CD4-positive, alpha-beta T cell (primary cell): ENCODE measurements around the gene TMEM217. TPM values are rescaled to one million over a fixed set of nuclear protein-coding genes. Genes with fewer than 3 reads are reported as not detected.

Source experiments
- ATAC-seq: fragments of 200-7000 bp; cut with Tn5 transposase; one replicate; pipeline ENCODE4 v1.10.0; 2022; ENCODE audit warnings: mild to moderate bottlenecking; ENCODE audit not compliant: poor library complexity
- CTCF ChIA-PET: fragments of 350-600 bp; sonication (Branson Sonifier 250); formaldehyde crosslinking; loops from one replicate; lab custom pipeline; 2021; ENCODE audit warnings: antibody characterized with exemption, inconsistent platforms; lab: Charles Lee
- POLR2A ChIA-PET: fragments of 350-600 bp; sonication (Branson Sonifier 250); formaldehyde crosslinking; loops from one replicate; lab custom pipeline; 2021; ENCODE audit warnings: antibody characterized with exemption, inconsistent platforms; lab: Charles Lee
- DNase-seq, 14 experiments: peaks; one replicate each; pipeline ENCODE4 v3.0.0-alpha.2; 2013 to 2020; ENCODE audit warnings: mixed read lengths in 2 of 14
- H3K27ac ChIP-seq, 2 donors: one replicate each; pipeline versions ENCODE4 v1.5.1 to v1.7.0; 2013; ENCODE audit warnings: low read length in 2 of 2, low read depth in 1 of 2, mild to moderate bottlenecking in 1 of 2
- H3K27me3 ChIP-seq, 2 experiments: 1 replicate in 1 of 2; 2 replicates in 1 of 2; pipeline versions ENCODE4 v1.6.1 to v1.7.0; 2013; ENCODE audit warnings: low read length in 2 of 2, control low read depth in 1 of 2, mild to moderate bottlenecking in 1 of 2, moderate library complexity in 1 of 2; ENCODE audit not compliant: insufficient read depth in 2 of 2, control insufficient read depth in 1 of 2
- H3K36me3 ChIP-seq: one replicate; pipeline ENCODE4 v1.6.1; 2013; ENCODE audit warnings: low read length, control low read depth; ENCODE audit not compliant: insufficient read depth
- H3K4me1 ChIP-seq: one replicate; pipeline ENCODE4 v1.6.1; 2013; ENCODE audit warnings: low read length, control low read depth; ENCODE audit not compliant: insufficient read depth
- H3K4me3 ChIP-seq: one replicate; pipeline ENCODE4 v1.5.1; 2013; ENCODE audit warnings: mild to moderate bottlenecking, low read length, moderate library complexity
- H3K9me3 ChIP-seq, 2 experiments: 1 replicate in 1 of 2; 2 replicates in 1 of 2; pipeline versions ENCODE4 v1.6.1 to v1.7.0; 2013; ENCODE audit warnings: low read length in 2 of 2, mild to moderate bottlenecking in 2 of 2, control low read depth in 1 of 2, moderate library complexity in 1 of 2; ENCODE audit not compliant: control insufficient read depth in 1 of 2, insufficient read depth in 1 of 2
- H3K27ac Mint-ChIP-seq: one replicate; pipeline ENCODE4 v1.8.0; 2020; ENCODE audit warnings: mixed read lengths
- H3K27me3 Mint-ChIP-seq: one replicate; pipeline ENCODE4 v1.8.0; 2021; ENCODE audit warnings: mixed read lengths
- H3K36me3 Mint-ChIP-seq: one replicate; pipeline ENCODE4 v1.8.0; 2021; ENCODE audit warnings: low read depth, mixed read lengths
- H3K4me1 Mint-ChIP-seq: one replicate; pipeline ENCODE4 v1.8.0; 2021; ENCODE audit warnings: low read depth, mixed read lengths
- H3K4me3 Mint-ChIP-seq: one replicate; pipeline ENCODE4 v1.8.0; 2020; ENCODE audit warnings: mild to moderate bottlenecking, mixed read lengths
- H3K9me3 Mint-ChIP-seq: one replicate; pipeline ENCODE4 v1.8.0; 2020; ENCODE audit warnings: mixed read lengths
- intact Hi-C, 2 experiments: fragments of 100-400 bp; cut with DNase I in 1 of 2; cut with micrococcal nuclease in 1 of 2; formaldehyde crosslinking; loops; one replicate each; pipeline versions ENCODE4 v1.15.1 to v1.9.0; 2023 to 2025; cut with DNase I, micrococcal nuclease
- total RNA-seq, 174 experiments: library from RNA in 2 of 174; stranded (reverse) in 2 of 174; gene quantifications; one replicate each; pipeline ENCODE4 v1.2.3 and lab custom pipeline; 2021 to 2026
- TF ChIP-seq, protein P1 (sequence below): fragments of 200-600 bp; IDR thresholded peaks from one replicate; pipeline ENCODE4 v1.8.0; 2022; ENCODE audit warnings: antibody characterized with exemption, mild to moderate bottlenecking

The TMEM217 gene
- total RNA-seq, 2 experiments from 2014 or later: 0.41 to 0.47 TPM

DNA sequence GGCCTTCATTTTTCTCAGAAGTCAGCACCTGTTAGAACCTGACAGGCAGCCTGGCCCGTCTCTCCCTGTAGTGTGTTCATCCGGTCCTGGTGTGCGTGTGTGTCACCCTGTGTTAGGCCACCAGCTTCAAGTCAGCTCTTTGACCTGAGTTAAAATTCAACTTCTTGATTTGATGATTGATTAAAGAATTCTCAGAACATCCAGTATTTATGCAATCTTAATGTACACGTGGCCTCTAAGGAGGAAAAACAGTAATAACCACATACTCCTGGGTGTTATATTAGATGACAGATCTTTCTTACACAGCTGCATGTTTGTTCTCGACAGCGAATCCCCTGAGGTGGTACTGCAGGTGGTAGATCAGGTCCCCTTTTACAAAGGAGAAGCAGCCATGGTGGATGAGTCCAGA lies 19.1 kb upstream of the TMEM217 start:
- Histone ChIP-seq H3K9me3 (no peaks in the 10 kb centered on the region), H3K4me3 (no peak overlapping the region), H3K36me3 (peaks cover 38% of the 10 kb centered on the region), H3K4me1 (peaks cover 5% of the 10 kb centered on the region), H3K27me3 (no peaks in the 10 kb centered on the region), H3K27ac (no peak overlapping the region)
- peaks cover 62% of the 10 kb centered on the region for H3K36me3 Mint-ChIP-seq
- intact Hi-C loops: no loop called here
- ATAC-seq: no peak
- no peak overlapping the region for H3K27ac Mint-ChIP-seq
- H3K9me3 Mint-ChIP-seq: no peaks in the 10 kb centered on the region
- H3K27me3 Mint-ChIP-seq: no peaks in the 10 kb centered on the region
- peaks cover 56% of the 10 kb centered on the region for H3K4me1 Mint-ChIP-seq
- ChIA-PET POLR2A (no interaction called here), CTCF (no interaction called here)
- TF ChIP-seq, protein P1, sequence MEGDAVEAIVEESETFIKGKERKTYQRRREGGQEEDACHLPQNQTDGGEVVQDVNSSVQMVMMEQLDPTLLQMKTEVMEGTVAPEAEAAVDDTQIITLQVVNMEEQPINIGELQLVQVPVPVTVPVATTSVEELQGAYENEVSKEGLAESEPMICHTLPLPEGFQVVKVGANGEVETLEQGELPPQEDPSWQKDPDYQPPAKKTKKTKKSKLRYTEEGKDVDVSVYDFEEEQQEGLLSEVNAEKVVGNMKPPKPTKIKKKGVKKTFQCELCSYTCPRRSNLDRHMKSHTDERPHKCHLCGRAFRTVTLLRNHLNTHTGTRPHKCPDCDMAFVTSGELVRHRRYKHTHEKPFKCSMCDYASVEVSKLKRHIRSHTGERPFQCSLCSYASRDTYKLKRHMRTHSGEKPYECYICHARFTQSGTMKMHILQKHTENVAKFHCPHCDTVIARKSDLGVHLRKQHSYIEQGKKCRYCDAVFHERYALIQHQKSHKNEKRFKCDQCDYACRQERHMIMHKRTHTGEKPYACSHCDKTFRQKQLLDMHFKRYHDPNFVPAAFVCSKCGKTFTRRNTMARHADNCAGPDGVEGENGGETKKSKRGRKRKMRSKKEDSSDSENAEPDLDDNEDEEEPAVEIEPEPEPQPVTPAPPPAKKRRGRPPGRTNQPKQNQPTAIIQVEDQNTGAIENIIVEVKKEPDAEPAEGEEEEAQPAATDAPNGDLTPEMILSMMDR: no peak
- peak in 1 of 14 experiments; percentile 9 for DNase-seq
- no peak overlapping the region for H3K4me3 Mint-ChIP-seq

DNA sequence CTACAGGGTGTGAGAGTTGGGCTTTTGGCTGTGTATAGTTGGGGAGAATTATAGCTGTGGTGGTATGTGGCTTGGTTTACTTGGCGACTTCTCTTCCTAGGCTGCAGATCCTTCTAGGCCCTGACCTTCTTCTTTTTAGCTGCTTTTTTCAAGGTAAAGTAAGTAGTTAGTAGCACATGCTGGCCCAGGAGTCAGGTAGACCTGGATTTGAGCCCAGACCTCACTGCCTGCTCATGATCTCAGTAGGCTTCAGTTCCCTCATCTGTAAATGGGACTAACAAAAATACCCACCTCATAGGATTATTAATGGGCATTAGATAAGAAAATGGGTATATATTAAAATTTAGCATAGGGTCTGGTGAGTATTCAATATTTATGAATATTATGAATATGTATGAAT lies 17.4 kb upstream of the TMEM217 start:
- H3K9me3 ChIP-seq: no peaks in the 10 kb centered on the region
- Mint-ChIP-seq H3K9me3 (no peaks in the 10 kb centered on the region), H3K4me1 (peaks cover 56% of the 10 kb centered on the region), H3K27ac (no peak overlapping the region), H3K4me3 (no peak overlapping the region), H3K27me3 (no peaks in the 10 kb centered on the region), H3K36me3 (peaks cover 57% of the 10 kb centered on the region)
- no peak overlapping the region for H3K4me3 ChIP-seq
- intact Hi-C loops: no loop called here
- TF ChIP-seq, protein P1: no peak
- ATAC-seq (no peak), DNase-seq (no peak)
- H3K36me3 ChIP-seq: peaks cover 30% of the 10 kb centered on the region
- ChIA-PET CTCF (no interaction called here), POLR2A (no interaction called here)
- H3K27me3 ChIP-seq: no peaks in the 10 kb centered on the region
- H3K4me1 ChIP-seq: peaks cover 5% of the 10 kb centered on the region
- H3K27ac ChIP-seq: no peak overlapping the region

DNA sequence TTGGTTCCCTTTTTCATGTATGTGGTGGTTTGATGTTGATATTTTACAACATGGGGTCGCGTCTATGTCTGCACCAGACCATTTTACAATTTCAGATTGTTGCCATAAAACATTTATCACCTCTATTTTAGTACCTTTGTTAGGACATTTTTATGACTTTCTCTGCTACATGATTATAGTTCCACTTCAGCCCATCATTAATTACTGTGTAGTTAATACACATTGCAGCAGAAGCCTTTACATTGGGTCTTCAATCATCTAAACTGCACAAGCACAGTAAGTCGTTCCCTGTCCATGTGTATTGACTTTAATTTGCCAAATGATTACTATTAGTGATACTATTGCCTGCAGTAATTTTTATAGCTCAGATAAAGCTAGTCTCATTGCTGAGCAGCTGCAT lies 15.7 kb upstream of the TMEM217 start:
- Histone ChIP-seq H3K27ac (no peak overlapping the region), H3K36me3 (peaks cover 29% of the 10 kb centered on the region), H3K4me1 (peaks cover 5% of the 10 kb centered on the region), H3K4me3 (no peak overlapping the region), H3K9me3 (no peaks in the 10 kb centered on the region), H3K27me3 (no peaks in the 10 kb centered on the region)
- ATAC-seq (no peak), DNase-seq (no peak)
- ChIA-PET POLR2A (no interaction called here), CTCF (interaction anchor here (1.1 to 1.2 kb wide), 2 partner anchors 8 to 51 kb away, joined by 3 read pairs; no protein-coding TSS in a partner anchor)
- no peaks in the 10 kb centered on the region for H3K9me3 Mint-ChIP-seq
- intact Hi-C loops: no loop called here
- no peaks in the 10 kb centered on the region for H3K27me3 Mint-ChIP-seq
- H3K4me3 Mint-ChIP-seq: no peak overlapping the region
- TF ChIP-seq, protein P1: no peak
- H3K36me3 Mint-ChIP-seq: peaks cover 53% of the 10 kb centered on the region
- H3K4me1 Mint-ChIP-seq: peaks cover 56% of the 10 kb centered on the region
- no peak overlapping the region for H3K27ac Mint-ChIP-seq
